ENCODE data around the gene RBM5.

The RBM5 gene

DNA sequence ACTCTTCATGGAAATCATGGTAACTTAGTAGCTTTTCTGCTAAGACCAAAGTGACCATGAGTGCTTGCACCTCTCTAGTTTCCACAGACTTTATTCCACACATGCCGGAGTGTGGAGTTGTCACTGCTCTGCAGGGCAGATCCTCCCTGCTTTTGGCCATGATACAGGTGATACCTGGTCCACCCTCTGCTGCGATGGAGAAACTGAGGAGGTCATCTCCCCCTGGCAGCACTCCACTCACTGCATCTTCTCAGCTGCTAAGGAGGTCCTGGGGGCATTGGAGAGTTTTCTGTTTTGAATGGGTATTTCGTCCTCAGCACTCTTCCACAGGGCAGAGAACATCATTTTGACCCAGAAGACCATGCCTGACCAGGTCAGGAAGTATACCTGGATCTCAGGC is 31.1 kb downstream of the RBM5 start:
- TF ChIP-seq, protein P1, sequence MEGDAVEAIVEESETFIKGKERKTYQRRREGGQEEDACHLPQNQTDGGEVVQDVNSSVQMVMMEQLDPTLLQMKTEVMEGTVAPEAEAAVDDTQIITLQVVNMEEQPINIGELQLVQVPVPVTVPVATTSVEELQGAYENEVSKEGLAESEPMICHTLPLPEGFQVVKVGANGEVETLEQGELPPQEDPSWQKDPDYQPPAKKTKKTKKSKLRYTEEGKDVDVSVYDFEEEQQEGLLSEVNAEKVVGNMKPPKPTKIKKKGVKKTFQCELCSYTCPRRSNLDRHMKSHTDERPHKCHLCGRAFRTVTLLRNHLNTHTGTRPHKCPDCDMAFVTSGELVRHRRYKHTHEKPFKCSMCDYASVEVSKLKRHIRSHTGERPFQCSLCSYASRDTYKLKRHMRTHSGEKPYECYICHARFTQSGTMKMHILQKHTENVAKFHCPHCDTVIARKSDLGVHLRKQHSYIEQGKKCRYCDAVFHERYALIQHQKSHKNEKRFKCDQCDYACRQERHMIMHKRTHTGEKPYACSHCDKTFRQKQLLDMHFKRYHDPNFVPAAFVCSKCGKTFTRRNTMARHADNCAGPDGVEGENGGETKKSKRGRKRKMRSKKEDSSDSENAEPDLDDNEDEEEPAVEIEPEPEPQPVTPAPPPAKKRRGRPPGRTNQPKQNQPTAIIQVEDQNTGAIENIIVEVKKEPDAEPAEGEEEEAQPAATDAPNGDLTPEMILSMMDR (IDR thresholded peaks at IDR 0.05; ENCODE audit: extremely low read depth, insufficient read depth, missing control alignments), result no peak
- in situ Hi-C loops (cut with MboI; ENCODE audit: low pct_unique_long_range_greater_than_20kb, low sequenced_read_pairs, unreplicated experiment), result no loop called here
- DNase-seq (ENCODE audit: low spot score), result no peak

DNA sequence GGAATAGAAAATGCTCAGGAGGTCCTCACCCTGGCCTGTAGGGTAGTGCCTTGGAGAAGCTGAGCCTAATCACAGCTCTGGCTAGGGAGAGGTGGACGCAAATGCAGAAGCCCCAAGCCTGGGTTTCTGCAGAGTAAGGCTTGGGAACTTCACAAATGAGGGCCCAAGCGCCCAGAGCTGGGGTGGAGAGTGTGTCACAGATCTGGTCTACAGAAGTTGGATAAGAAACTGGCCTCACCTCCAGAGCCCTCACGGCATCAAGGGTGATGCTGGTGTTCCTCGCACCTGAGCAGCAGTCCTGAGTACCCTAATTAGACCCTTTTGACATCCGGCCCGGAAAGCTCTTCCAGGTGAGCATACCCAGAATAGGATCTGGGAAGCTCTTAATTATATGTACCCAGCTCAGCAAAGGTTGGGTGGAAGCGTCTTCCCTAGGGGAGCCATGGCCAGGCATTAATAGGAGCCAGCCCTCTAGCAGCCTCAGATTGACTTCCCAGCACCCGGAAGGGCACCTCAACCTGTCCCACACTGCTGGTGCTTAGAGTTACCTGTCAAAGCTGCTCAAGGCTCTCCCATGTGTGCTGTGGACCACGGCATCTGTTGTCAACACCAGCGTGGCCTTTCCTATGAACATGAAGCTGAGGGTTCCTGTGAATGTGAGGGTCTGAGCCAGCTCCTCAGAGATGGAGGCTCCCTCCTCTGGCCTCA is 31.8 kb downstream of the RBM5 start:
- DNase-seq (ENCODE audit: low spot score), result no peak
- in situ Hi-C loops (cut with MboI; ENCODE audit: low pct_unique_long_range_greater_than_20kb, low sequenced_read_pairs, unreplicated experiment), result no loop called here
- TF ChIP-seq, protein P1 (IDR thresholded peaks at IDR 0.05; ENCODE audit: extremely low read depth, insufficient read depth, missing control alignments), result no peak

DNA sequence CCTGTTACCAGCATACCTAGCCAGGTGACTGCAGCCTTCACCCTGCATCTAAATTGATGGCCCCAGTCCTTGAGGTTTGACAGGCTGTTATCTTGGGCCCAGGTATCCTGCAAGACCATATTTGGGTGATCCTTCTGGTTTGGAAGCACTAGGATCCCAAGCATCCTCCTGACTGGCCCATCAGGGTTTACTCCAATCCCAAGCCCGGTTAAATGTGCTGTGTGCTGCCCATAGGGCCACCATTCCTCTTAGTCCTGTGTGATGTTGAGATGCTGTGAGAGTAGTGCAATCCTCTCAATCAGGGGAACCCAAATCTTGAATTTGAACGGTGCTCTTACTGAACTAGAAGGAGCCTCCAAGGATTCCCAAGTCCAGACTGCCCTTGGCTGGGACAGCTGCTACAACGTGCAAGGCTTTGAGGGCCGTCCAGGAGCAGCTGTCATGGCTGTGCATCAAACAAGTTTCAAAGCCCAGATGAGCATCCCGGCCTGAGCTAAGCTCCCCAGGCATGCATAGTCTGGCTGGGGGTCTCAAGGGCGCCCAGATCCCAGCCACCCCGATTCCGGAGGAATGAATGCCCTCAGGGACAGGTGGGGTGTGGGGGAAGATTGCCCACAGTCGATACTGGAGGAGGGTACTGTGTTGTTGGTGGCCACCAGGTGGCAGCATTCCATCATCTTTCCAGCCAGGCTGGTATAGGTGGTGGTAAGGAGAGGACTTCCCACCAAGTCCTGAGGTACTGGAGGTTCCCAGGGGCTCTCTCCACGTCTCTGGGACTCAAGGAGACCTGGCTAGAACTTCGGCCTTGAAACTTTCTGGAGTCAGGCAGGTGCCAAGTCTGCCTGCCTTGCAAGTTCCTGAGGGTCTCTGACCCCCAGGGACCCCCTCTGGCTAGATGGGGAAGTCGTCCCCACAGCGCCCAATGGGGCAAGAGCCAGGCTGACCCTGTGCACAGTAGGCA is 32.6 kb downstream of the RBM5 start:
- peak; percentile 90 for DNase-seq (ENCODE audit: low spot score)
- TF ChIP-seq, protein P1 (IDR thresholded peaks at IDR 0.05; ENCODE audit: extremely low read depth, insufficient read depth, missing control alignments), result peak; percentile 78
- in situ Hi-C loops (cut with MboI; ENCODE audit: low pct_unique_long_range_greater_than_20kb, low sequenced_read_pairs, unreplicated experiment), result no loop called here

DNA sequence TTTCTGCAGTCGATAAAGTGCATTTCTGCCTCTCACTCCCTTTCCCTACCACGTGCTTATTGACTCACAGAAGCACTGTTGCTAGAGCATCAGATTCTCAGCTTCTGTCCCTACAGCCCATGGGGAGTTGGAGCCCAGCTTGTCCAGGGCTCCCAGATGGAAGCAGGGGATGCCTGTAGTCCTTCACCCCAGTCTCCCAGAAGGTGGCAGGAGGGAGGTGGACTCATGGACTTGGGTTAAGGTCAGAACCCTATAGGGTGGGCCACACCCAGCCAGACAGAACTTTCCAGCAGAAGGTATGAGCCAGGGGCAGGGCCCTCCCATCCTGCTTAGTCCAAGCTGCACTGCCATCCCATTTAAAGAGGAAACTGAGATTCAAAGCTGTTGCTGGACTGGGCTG is 33.4 kb downstream of the RBM5 start:
- in situ Hi-C loops (cut with MboI; ENCODE audit: low pct_unique_long_range_greater_than_20kb, low sequenced_read_pairs, unreplicated experiment), result no loop called here
- TF ChIP-seq, protein P1 (IDR thresholded peaks at IDR 0.05; ENCODE audit: extremely low read depth, insufficient read depth, missing control alignments), result peak; percentile 6
- DNase-seq (ENCODE audit: low spot score), result no peak

DNA sequence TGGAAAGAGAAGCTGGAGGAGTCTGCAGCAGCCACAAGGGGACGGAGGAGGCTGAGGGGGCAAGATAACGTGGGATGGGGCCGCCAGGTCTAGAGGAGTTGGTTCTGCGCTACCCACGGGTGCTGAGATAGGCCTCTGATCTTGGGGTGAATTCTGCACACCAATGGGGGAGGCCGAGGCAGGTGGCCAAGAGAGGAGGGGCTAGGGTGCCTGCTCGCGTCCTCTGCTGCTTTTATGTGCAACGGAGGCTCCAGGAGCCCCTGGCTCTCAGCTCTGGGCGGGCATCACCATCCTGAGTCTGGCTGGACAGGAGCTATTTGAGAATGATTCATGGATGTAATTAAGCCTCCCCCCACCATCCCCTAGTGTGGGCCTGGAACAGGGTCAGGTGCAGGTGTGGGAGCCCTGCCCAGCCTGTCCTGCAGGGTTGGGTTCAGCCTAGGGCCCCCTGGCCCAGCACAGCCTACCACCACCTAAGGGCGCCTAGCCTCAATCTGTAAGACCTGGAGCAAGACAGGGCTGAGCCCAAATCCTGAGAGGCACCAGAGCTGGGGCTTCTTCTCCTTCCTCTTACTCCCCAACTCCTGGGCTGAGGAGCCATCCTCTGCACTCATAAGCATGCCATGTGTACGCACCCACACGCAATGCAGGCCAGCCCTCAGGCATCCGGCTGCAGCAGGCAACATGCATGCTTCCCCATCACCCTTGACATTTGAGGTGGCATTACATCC is 34.1 kb downstream of the RBM5 start:
- TF ChIP-seq, protein P1 (IDR thresholded peaks at IDR 0.05; ENCODE audit: extremely low read depth, insufficient read depth, missing control alignments), result no peak
- in situ Hi-C loops (cut with MboI; ENCODE audit: low pct_unique_long_range_greater_than_20kb, low sequenced_read_pairs, unreplicated experiment), result no loop called here
- DNase-seq (ENCODE audit: low spot score), result no peak

DNA sequence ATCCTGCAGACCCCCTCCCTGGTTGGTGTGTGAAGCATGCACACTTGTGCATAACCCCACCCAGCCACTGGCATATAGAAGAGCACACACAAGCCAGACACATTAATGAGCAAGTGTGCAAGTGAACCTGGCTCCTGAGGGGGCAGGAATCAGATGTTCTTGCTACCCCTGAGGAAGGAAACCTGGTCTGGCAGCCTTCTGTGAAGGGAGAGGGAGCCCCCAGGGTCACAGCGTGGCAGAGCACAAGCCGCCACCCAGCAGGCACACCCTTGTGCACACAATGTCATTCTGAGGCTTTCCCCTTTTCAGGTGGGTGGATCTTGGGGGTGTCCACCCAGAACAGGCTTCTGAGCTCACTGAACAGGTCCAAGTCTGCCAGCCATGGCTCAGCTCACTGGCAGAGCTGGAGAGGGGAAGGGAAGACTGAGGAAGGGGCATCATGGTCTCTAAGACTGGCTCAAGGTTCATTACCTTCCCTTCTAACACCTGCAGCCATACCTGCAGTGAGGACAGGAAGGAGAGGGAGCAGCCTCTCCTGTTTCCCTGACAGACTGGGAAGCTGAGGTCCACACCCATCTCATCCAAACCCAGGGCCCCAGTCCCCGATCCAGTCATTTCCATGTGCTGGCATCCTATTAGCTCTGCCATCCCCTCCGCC is 34.8 kb downstream of the RBM5 start:
- peak; percentile 29 for DNase-seq (ENCODE audit: low spot score)
- TF ChIP-seq, protein P1 (IDR thresholded peaks at IDR 0.05; ENCODE audit: extremely low read depth, insufficient read depth, missing control alignments), result no peak
- in situ Hi-C loops (cut with MboI; ENCODE audit: low pct_unique_long_range_greater_than_20kb, low sequenced_read_pairs, unreplicated experiment), result no loop called here

Data from GM13977 (cell line).